ENCODE results near the gene VGLL3. TPM values are rescaled to one million over a fixed set of nuclear protein-coding genes. Genes with fewer than 3 reads are reported as not detected.

Gene VGLL3
- total RNA-seq, 1 experiment from 2014 or later, result 40.0 TPM

- CTCF ChIA-PET, result no interaction called here
Measured at GRCh38 chr3:86934851-86935250, 56.1 kb downstream of the VGLL3 start.

GRCh38 chr3:86930831-86931230 is 60.1 kb downstream of the VGLL3 start:
- TF ChIP-seq CTCF (IDR thresholded peaks at IDR 0.05; ENCODE audit: unreplicated experiment), result no peak
- no peaks in the 10 kb centered on the region for H3K27me3 Mint-ChIP-seq (ENCODE audit: unreplicated experiment)
- H3K4me3 Mint-ChIP-seq (ENCODE audit: low read depth, unreplicated experiment), result no peak overlapping the region
- BruUV-seq (replicated peaks), result no TSS peak
- peaks cover 3% of the 10 kb centered on the region for H3K9me3 Mint-ChIP-seq (ENCODE audit: low read depth, unreplicated experiment)
- CTCF ChIA-PET, result no interaction called here
- H3K4me1 Mint-ChIP-seq (ENCODE audit: low read depth, unreplicated experiment), result peaks cover 14% of the 10 kb centered on the region
- intact Hi-C loops (cut with micrococcal nuclease; ENCODE audit: unreplicated experiment), result no loop called here
- no peak for DNase-seq
- peaks cover 6% of the 10 kb centered on the region for H3K36me3 Mint-ChIP-seq (ENCODE audit: insufficient read depth, unreplicated experiment)
- no peak overlapping the region for H3K27ac Mint-ChIP-seq (ENCODE audit: unreplicated experiment)

More at GRCh38 chr3:86934851-86935250, 56.1 kb downstream of the VGLL3 start:
- no TSS peak for BruUV-seq (replicated peaks)
- intact Hi-C loops (cut with micrococcal nuclease; ENCODE audit: unreplicated experiment), result no loop called here
- H3K36me3 Mint-ChIP-seq (ENCODE audit: insufficient read depth, unreplicated experiment), result peaks cover 6% of the 10 kb centered on the region
- H3K27me3 Mint-ChIP-seq (ENCODE audit: unreplicated experiment), result no peaks in the 10 kb centered on the region
- TF ChIP-seq CTCF (IDR thresholded peaks at IDR 0.05; ENCODE audit: unreplicated experiment), result no peak
- DNase-seq, result no peak
- no peak overlapping the region for H3K27ac Mint-ChIP-seq (ENCODE audit: unreplicated experiment)
- peaks cover 9% of the 10 kb centered on the region for H3K4me1 Mint-ChIP-seq (ENCODE audit: low read depth, unreplicated experiment)
- peaks cover 5% of the 10 kb centered on the region for H3K9me3 Mint-ChIP-seq (ENCODE audit: low read depth, unreplicated experiment)
- no peak overlapping the region for H3K4me3 Mint-ChIP-seq (ENCODE audit: low read depth, unreplicated experiment)

GRCh38 chr3:86930181-86930580 is 60.8 kb downstream of the VGLL3 start:
- no peak for TF ChIP-seq CTCF (IDR thresholded peaks at IDR 0.05; ENCODE audit: unreplicated experiment)
- DNase-seq, result no peak
- no peaks in the 10 kb centered on the region for H3K27me3 Mint-ChIP-seq (ENCODE audit: unreplicated experiment)
- intact Hi-C loops (cut with micrococcal nuclease; ENCODE audit: unreplicated experiment), result no loop called here
- H3K4me1 Mint-ChIP-seq (ENCODE audit: low read depth, unreplicated experiment), result peaks cover 8% of the 10 kb centered on the region
- H3K27ac Mint-ChIP-seq (ENCODE audit: unreplicated experiment), result no peak overlapping the region
- CTCF ChIA-PET, result no interaction called here
- BruUV-seq (replicated peaks), result no TSS peak
- H3K36me3 Mint-ChIP-seq (ENCODE audit: insufficient read depth, unreplicated experiment), result no peaks in the 10 kb centered on the region
- H3K4me3 Mint-ChIP-seq (ENCODE audit: low read depth, unreplicated experiment), result no peak overlapping the region
- no peaks in the 10 kb centered on the region for H3K9me3 Mint-ChIP-seq (ENCODE audit: low read depth, unreplicated experiment)

- CTCF ChIA-PET, result no interaction called here
- Mint-ChIP-seq H3K4me3 (ENCODE audit: low read depth, unreplicated experiment) (no peak overlapping the region), H3K27me3 (ENCODE audit: unreplicated experiment) (no peaks in the 10 kb centered on the region), H3K9me3 (ENCODE audit: low read depth, unreplicated experiment) (no peaks in the 10 kb centered on the region), H3K27ac (ENCODE audit: unreplicated experiment) (no peak overlapping the region), H3K4me1 (ENCODE audit: low read depth, unreplicated experiment) (peaks cover 8% of the 10 kb centered on the region), H3K36me3 (ENCODE audit: insufficient read depth, unreplicated experiment) (no peaks in the 10 kb centered on the region)
- intact Hi-C loops (cut with micrococcal nuclease; ENCODE audit: unreplicated experiment), result no loop called here
- DNase-seq, result no peak
- BruUV-seq (replicated peaks), result no TSS peak
- no peak for TF ChIP-seq CTCF (IDR thresholded peaks at IDR 0.05; ENCODE audit: unreplicated experiment)
Measured at GRCh38 chr3:86929046-86929445, 61.9 kb downstream of the VGLL3 start.

Data from Calu3 (cell line).